Stimulated activated CD4-positive, alpha-beta T cell treated with anti-CD3 and anti-CD28 coated beads, Interleukin-4, amount 100 ng/mL, for 48 hours (primary cell): ENCODE results near the gene NUCB2.
"Not testable (repeated sequence)": the region's sequence is repeated elsewhere in the genome, so short reads cannot be mapped to it uniquely, and the experiment has no call there.

ENCODE experiments used
- DNase-seq, 2 donors: peaks; one replicate each; pipeline ENCODE4 v3.0.0-alpha.2; 2020; ENCODE audit warnings: low read depth in 2 of 2

NUCB2 gene

GRCh38 chr11:17276236-17277023, at the start of gene NUCB2:
Gene NUCB2, plus strand, starts transcription at chr11:17276739. Its CDS starts 18,585 bp downstream, at chr11:17295324.
- DNase-seq = peak; percentile 94 to 95

GRCh38 chr11:17228186-17228925, 48.2 kb upstream of the NUCB2 start:
- not testable (repeated sequence) for DNase-seq

- DNase-seq = no peak
These were observed 46.9 kb upstream of the NUCB2 start for GRCh38 chr11:17229481-17230152.

- DNase-seq = peak in 1 of 2 donors; percentile 51
These were observed 45.4 kb upstream of the NUCB2 start for GRCh38 chr11:17230867-17231851.

GRCh38 chr11:17233101-17233500, 43.4 kb upstream of the NUCB2 start:
- no peak for DNase-seq

- no peak for DNase-seq
These were observed 38.2 kb upstream of the NUCB2 start for GRCh38 chr11:17238377-17238776.

- DNase-seq = not testable (repeated sequence)
These were observed 36.6 kb upstream of the NUCB2 start for GRCh38 chr11:17239927-17240326.

- no peak for DNase-seq
These were observed 35.8 kb upstream of the NUCB2 start for GRCh38 chr11:17240780-17241179.

GRCh38 chr11:17242954-17243353, 33.6 kb upstream of the NUCB2 start:
- DNase-seq = not testable (repeated sequence)

- DNase-seq = no peak
These were observed 32.5 kb upstream of the NUCB2 start for GRCh38 chr11:17244046-17244445.

- no peak for DNase-seq
These were observed 25.8 kb upstream of the NUCB2 start for GRCh38 chr11:17250561-17251350.

- DNase-seq = no peak
These were observed 23.8 kb upstream of the NUCB2 start for GRCh38 chr11:17252704-17253103.

- no peak for DNase-seq
These were observed 20.0 kb upstream of the NUCB2 start for GRCh38 chr11:17256512-17256911.

GRCh38 chr11:17257196-17257595, 19.3 kb upstream of the NUCB2 start:
- no peak for DNase-seq

- no peak for DNase-seq
These were observed 17.9 kb upstream of the NUCB2 start for GRCh38 chr11:17258670-17259069.

GRCh38 chr11:17259519-17259918, 17.0 kb upstream of the NUCB2 start:
- no peak for DNase-seq

- DNase-seq = no peak
These were observed 16.5 kb upstream of the NUCB2 start for GRCh38 chr11:17260020-17260419.

- DNase-seq = no peak
These were observed 12.8 kb upstream of the NUCB2 start for GRCh38 chr11:17263769-17264168.

GRCh38 chr11:17266781-17267180, 9.8 kb upstream of the NUCB2 start:
- DNase-seq = no peak

GRCh38 chr11:17267576-17267975, 9.0 kb upstream of the NUCB2 start:
- no peak for DNase-seq
